ENCODE measurements around the gene SHROOM2. TPM values are rescaled to one million over a fixed set of nuclear protein-coding genes. Genes with fewer than 3 reads are reported as not detected.

The SHROOM2 gene
- total and polyA plus RNA-seq, 5 donors from 2014 or later = 0.35 TPM; not detected in 4

- Mint-ChIP-seq H3K4me3 (no peak overlapping the region), H3K27ac (no peak overlapping the region)
- H3K4me1 ChIP-seq (ENCODE audit: control insufficient read depth, insufficient read depth, low read length, poor library complexity, severe bottlenecking) = no peaks in the 10 kb centered on the region
Measured at GRCh38 chrX:9864011-9864410, 77.8 kb downstream of the SHROOM2 start.

GRCh38 chrX:9865804-9866472 lies 79.7 kb downstream of the SHROOM2 start:
- Histone ChIP-seq H3K27ac (ENCODE audit: insufficient read depth, low read length, poor library complexity, severe bottlenecking) (no peak overlapping the region), H3K4me3 (ENCODE audit: low read depth, low read length) (no peak overlapping the region), H3K27me3 (ENCODE audit: control insufficient read depth, insufficient read depth, low read length) (no peaks in the 10 kb centered on the region), H3K9me3 (ENCODE audit: control insufficient read depth in 2 of 2, low read length in 2 of 2) (no peaks in the 10 kb centered on the region), H3K4me1 (ENCODE audit: control insufficient read depth, insufficient read depth, low read length, poor library complexity, severe bottlenecking) (no peaks in the 10 kb centered on the region), H3K36me3 (ENCODE audit: control insufficient read depth, insufficient read depth, low read length) (no peaks in the 10 kb centered on the region)
- Mint-ChIP-seq H3K27me3 (peaks cover 16% of the 10 kb centered on the region), H3K4me1 (no peaks in the 10 kb centered on the region), H3K9me3 (peaks cover 0 to 1% (median 0%) of the 10 kb centered on the region in 7 donors), H3K4me3 (no peak overlapping the region), H3K36me3 (no peaks in the 10 kb centered on the region), H3K27ac (no peak overlapping the region)
- ATAC-seq (ENCODE audit: low read depth in 2 of 2) = no peak
- DNase-seq = no peak

More at GRCh38 chrX:9864011-9864410, 77.8 kb downstream of the SHROOM2 start:
- H3K4me3 ChIP-seq (ENCODE audit: low read depth, low read length) = no peak overlapping the region
- peaks cover 0 to 1% (median 0%) of the 10 kb centered on the region in 7 donors for H3K9me3 Mint-ChIP-seq
- H3K36me3 ChIP-seq (ENCODE audit: control insufficient read depth, insufficient read depth, low read length) = no peaks in the 10 kb centered on the region
- no peaks in the 10 kb centered on the region for H3K4me1 Mint-ChIP-seq
- peaks cover 20% of the 10 kb centered on the region for H3K27me3 Mint-ChIP-seq
- H3K27me3 ChIP-seq (ENCODE audit: control insufficient read depth, insufficient read depth, low read length) = no peaks in the 10 kb centered on the region
- DNase-seq (no peak), ATAC-seq (ENCODE audit: low read depth in 2 of 2) (no peak)
- no peak overlapping the region for H3K27ac ChIP-seq (ENCODE audit: insufficient read depth, low read length, poor library complexity, severe bottlenecking)
- H3K9me3 ChIP-seq (ENCODE audit: control insufficient read depth in 2 of 2, low read length in 2 of 2) = no peaks in the 10 kb centered on the region
- H3K36me3 Mint-ChIP-seq = no peaks in the 10 kb centered on the region

- Mint-ChIP-seq H3K4me3 (no peak overlapping the region), H3K27me3 (peaks cover 14% of the 10 kb centered on the region)
- ATAC-seq (ENCODE audit: low read depth in 2 of 2) = no peak
Measured at GRCh38 chrX:9866633-9867032, 80.4 kb downstream of the SHROOM2 start.

GRCh38 chrX:9867226-9867625 lies 81.0 kb downstream of the SHROOM2 start:
- no peak overlapping the region for H3K4me3 ChIP-seq (ENCODE audit: low read depth, low read length)
- ATAC-seq (ENCODE audit: low read depth in 2 of 2) (no peak), DNase-seq (no peak)
- H3K27ac ChIP-seq (ENCODE audit: insufficient read depth, low read length, poor library complexity, severe bottlenecking) = no peak overlapping the region
- peaks cover 0 to 1% (median 0%) of the 10 kb centered on the region in 7 donors for H3K9me3 Mint-ChIP-seq
- H3K27me3 Mint-ChIP-seq = peaks cover 10% of the 10 kb centered on the region
- no peaks in the 10 kb centered on the region for H3K9me3 ChIP-seq (ENCODE audit: control insufficient read depth in 2 of 2, low read length in 2 of 2)
- no peaks in the 10 kb centered on the region for H3K36me3 Mint-ChIP-seq
- H3K4me3 Mint-ChIP-seq = no peak overlapping the region
- no peak overlapping the region for H3K27ac Mint-ChIP-seq
- no peaks in the 10 kb centered on the region for H3K4me1 Mint-ChIP-seq
- H3K4me1 ChIP-seq (ENCODE audit: control insufficient read depth, insufficient read depth, low read length, poor library complexity, severe bottlenecking) = no peaks in the 10 kb centered on the region
- no peaks in the 10 kb centered on the region for H3K36me3 ChIP-seq (ENCODE audit: control insufficient read depth, insufficient read depth, low read length)
- no peaks in the 10 kb centered on the region for H3K27me3 ChIP-seq (ENCODE audit: control insufficient read depth, insufficient read depth, low read length)

More at GRCh38 chrX:9866633-9867032, 80.4 kb downstream of the SHROOM2 start:
- Histone ChIP-seq H3K4me1 (ENCODE audit: control insufficient read depth, insufficient read depth, low read length, poor library complexity, severe bottlenecking) (no peaks in the 10 kb centered on the region), H3K4me3 (ENCODE audit: low read depth, low read length) (no peak overlapping the region), H3K9me3 (ENCODE audit: control insufficient read depth in 2 of 2, low read length in 2 of 2) (no peaks in the 10 kb centered on the region), H3K27me3 (ENCODE audit: control insufficient read depth, insufficient read depth, low read length) (no peaks in the 10 kb centered on the region), H3K27ac (ENCODE audit: insufficient read depth, low read length, poor library complexity, severe bottlenecking) (no peak overlapping the region), H3K36me3 (ENCODE audit: control insufficient read depth, insufficient read depth, low read length) (no peaks in the 10 kb centered on the region)
- Mint-ChIP-seq H3K4me1 (no peaks in the 10 kb centered on the region), H3K27ac (no peak overlapping the region), H3K36me3 (no peaks in the 10 kb centered on the region), H3K9me3 (peaks cover 0 to 1% (median 0%) of the 10 kb centered on the region in 7 donors)
- no peak for DNase-seq

- H3K27me3 ChIP-seq (ENCODE audit: control insufficient read depth, insufficient read depth, low read length) = no peaks in the 10 kb centered on the region
- Mint-ChIP-seq H3K27me3 (peaks cover 10% of the 10 kb centered on the region), H3K4me1 (no peaks in the 10 kb centered on the region), H3K36me3 (no peaks in the 10 kb centered on the region), H3K9me3 (peaks cover 0 to 1% (median 0%) of the 10 kb centered on the region in 7 donors), H3K27ac (no peak overlapping the region), H3K4me3 (no peak overlapping the region)
- H3K9me3 ChIP-seq (ENCODE audit: control insufficient read depth in 2 of 2, low read length in 2 of 2) = no peaks in the 10 kb centered on the region
- ATAC-seq (ENCODE audit: low read depth in 2 of 2) (no peak), DNase-seq (no peak)
- no peak overlapping the region for H3K4me3 ChIP-seq (ENCODE audit: low read depth, low read length)
- H3K4me1 ChIP-seq (ENCODE audit: control insufficient read depth, insufficient read depth, low read length, poor library complexity, severe bottlenecking) = no peaks in the 10 kb centered on the region
- no peaks in the 10 kb centered on the region for H3K36me3 ChIP-seq (ENCODE audit: control insufficient read depth, insufficient read depth, low read length)
- H3K27ac ChIP-seq (ENCODE audit: insufficient read depth, low read length, poor library complexity, severe bottlenecking) = no peak overlapping the region
Measured at GRCh38 chrX:9867753-9868152, 81.5 kb downstream of the SHROOM2 start.

- H3K4me3 ChIP-seq (ENCODE audit: low read depth, low read length) = no peak overlapping the region
- peaks cover 0 to 3% (median 0%) of the 10 kb centered on the region in 7 donors for H3K9me3 Mint-ChIP-seq
Measured at GRCh38 chrX:9871701-9872268, 85.6 kb downstream of the SHROOM2 start.

GRCh38 chrX:9873360-9873759 lies 87.1 kb downstream of the SHROOM2 start:
- Mint-ChIP-seq H3K9me3 (peaks cover 0 to 3% (median 0%) of the 10 kb centered on the region in 7 donors), H3K4me1 (peaks cover 0 to 10% (median 4%) of the 10 kb centered on the region in 4 donors), H3K27ac (no peak overlapping the region), H3K27me3 (peaks cover 23% of the 10 kb centered on the region), H3K36me3 (no peaks in the 10 kb centered on the region), H3K4me3 (no peak overlapping the region)
- H3K9me3 ChIP-seq (ENCODE audit: control insufficient read depth in 2 of 2, low read length in 2 of 2) = no peaks in the 10 kb centered on the region
- no peak for ATAC-seq (ENCODE audit: low read depth in 2 of 2)
- no peak for DNase-seq
- no peak overlapping the region for H3K27ac ChIP-seq (ENCODE audit: insufficient read depth, low read length, poor library complexity, severe bottlenecking)
- no peaks in the 10 kb centered on the region for H3K36me3 ChIP-seq (ENCODE audit: control insufficient read depth, insufficient read depth, low read length)
- H3K4me1 ChIP-seq (ENCODE audit: control insufficient read depth, insufficient read depth, low read length, poor library complexity, severe bottlenecking) = peaks cover 2% of the 10 kb centered on the region
- H3K27me3 ChIP-seq (ENCODE audit: control insufficient read depth, insufficient read depth, low read length) = no peaks in the 10 kb centered on the region
- no peak overlapping the region for H3K4me3 ChIP-seq (ENCODE audit: low read depth, low read length)

More at GRCh38 chrX:9871701-9872268, 85.6 kb downstream of the SHROOM2 start:
- peaks cover 24% of the 10 kb centered on the region for H3K27me3 Mint-ChIP-seq
- peaks cover 2% of the 10 kb centered on the region for H3K4me1 ChIP-seq (ENCODE audit: control insufficient read depth, insufficient read depth, low read length, poor library complexity, severe bottlenecking)
- no peak for DNase-seq
- H3K36me3 ChIP-seq (ENCODE audit: control insufficient read depth, insufficient read depth, low read length) = no peaks in the 10 kb centered on the region
- H3K27me3 ChIP-seq (ENCODE audit: control insufficient read depth, insufficient read depth, low read length) = no peaks in the 10 kb centered on the region
- ATAC-seq (ENCODE audit: low read depth in 2 of 2) = no peak
- H3K9me3 ChIP-seq (ENCODE audit: control insufficient read depth in 2 of 2, low read length in 2 of 2) = no peaks in the 10 kb centered on the region
- no peak overlapping the region for H3K27ac ChIP-seq (ENCODE audit: insufficient read depth, low read length, poor library complexity, severe bottlenecking)
- no peak overlapping the region for H3K4me3 Mint-ChIP-seq
- H3K4me1 Mint-ChIP-seq = peaks cover 0 to 10% (median 4%) of the 10 kb centered on the region in 4 donors
- H3K36me3 Mint-ChIP-seq = no peaks in the 10 kb centered on the region
- H3K27ac Mint-ChIP-seq = no peak overlapping the region

All from CD4-positive, CD25-positive, alpha-beta regulatory T cell (primary cell).